OCI-LY1 (cell line): ENCODE data around the gene MROH2B.

ENCODE experiments used
- H2AFZ ChIP-seq: fragments of 200-600 bp; sonication (generic), shearing (Covaris generic); 2 replicates; pipeline ENCODE4 v1.6.0; 2014; ENCODE audit warnings: antibody characterized with exemption, mild to moderate bottlenecking, low read length
- H3F3A ChIP-seq: fragments of 200-600 bp; sonication (generic), shearing (Covaris generic); 2 replicates; pipeline ENCODE4 v1.6.0; 2014; ENCODE audit warnings: mild to moderate bottlenecking, antibody characterized with exemption, low read length, moderate library complexity; ENCODE audit not compliant: insufficient read depth
- H3K27ac ChIP-seq: fragments of 200-600 bp; sonication (generic); 2 replicates; pipeline ENCODE4 v1.5.1; 2014; ENCODE audit warnings: low read length, mixed run types, mild to moderate bottlenecking, low read depth; ENCODE audit not compliant: poor library complexity, severe bottlenecking
- H3K27me3 ChIP-seq: fragments of 200-600 bp; sonication (generic); 2 replicates; pipeline ENCODE4 v1.6.0; 2014; ENCODE audit warnings: antibody characterized with exemption, mild to moderate bottlenecking, low read length, moderate library complexity; ENCODE audit not compliant: insufficient read depth
- H3K36me3 ChIP-seq: fragments of 200-600 bp; sonication (generic); 2 replicates; pipeline ENCODE4 v1.6.1; 2014; ENCODE audit warnings: mild to moderate bottlenecking, antibody characterized with exemption, low read length, moderate library complexity, mixed read lengths; ENCODE audit not compliant: insufficient read depth
- H3K4me1 ChIP-seq: fragments of 200-600 bp; sonication (generic); 2 replicates; pipeline ENCODE4 v1.5.1; 2014; ENCODE audit warnings: mild to moderate bottlenecking, low read length, moderate library complexity; ENCODE audit not compliant: insufficient read depth, severe bottlenecking
- H3K4me2 ChIP-seq: fragments of 200-600 bp; sonication (generic), shearing (Covaris generic); 2 replicates; pipeline ENCODE4 v1.6.1; 2014; ENCODE audit warnings: low read length
- H3K4me3 ChIP-seq: fragments of 200-600 bp; sonication (generic); 2 replicates; pipeline ENCODE4 v1.5.1; 2014; ENCODE audit warnings: low read length, low read depth, mild to moderate bottlenecking, mixed read lengths; ENCODE audit not compliant: poor library complexity, severe bottlenecking
- H3K79me2 ChIP-seq: fragments of 200-600 bp; shearing (Covaris generic); 2 replicates; pipeline ENCODE4 v1.6.1; 2016; ENCODE audit warnings: mixed run types, low read length, mixed read lengths; ENCODE audit not compliant: insufficient read depth
- H3K9ac ChIP-seq: fragments of 200-600 bp; sonication (generic), shearing (Covaris generic); 2 replicates; pipeline ENCODE4 v1.6.1; 2014; ENCODE audit warnings: mild to moderate bottlenecking, low read length, mixed read lengths
- H3K9me2 ChIP-seq: fragments of 200-600 bp; sonication (generic), shearing (Covaris generic); 2 replicates; pipeline ENCODE4 v1.6.1; 2014; ENCODE audit warnings: low read depth, mild to moderate bottlenecking, low read length, mixed read lengths
- H3K9me3 ChIP-seq: fragments of 200-600 bp; shearing (Covaris generic); 2 replicates; pipeline ENCODE4 v1.6.1; 2014; ENCODE audit warnings: low read length, mixed read lengths
- H4K20me1 ChIP-seq: fragments of 200-600 bp; sonication (generic), shearing (Covaris generic); 2 replicates; pipeline ENCODE4 v1.6.0; 2016; ENCODE audit warnings: mild to moderate bottlenecking, low read length; ENCODE audit not compliant: insufficient read depth
- EZH2 ChIP-seq: fragments of 200-600 bp; sonication (generic), shearing (Covaris generic); IDR thresholded peaks from 2 replicates; pipeline ENCODE4 v1.8.0; 2017; ENCODE audit warnings: borderline replicate concordance, mixed run types, mild to moderate bottlenecking, antibody characterized with exemption, low read length, moderate library complexity, mixed read lengths
- TF ChIP-seq, protein P1 (sequence below): fragments of 200-600 bp; sonication (generic), shearing (Covaris generic); IDR thresholded peaks from 2 replicates; pipeline ENCODE4 v1.5.1; 2017; ENCODE audit warnings: mild to moderate bottlenecking, antibody characterized with exemption, low read length, moderate library complexity, mixed read lengths

MROH2B gene

GRCh38 chr5:40976041-40976440 is 95.1 kb downstream of the MROH2B start:
- Histone ChIP-seq H3K9me3 (no peaks in the 10 kb centered on the region), H3K9ac (no peak overlapping the region), H3K79me2 (no peaks in the 10 kb centered on the region), H2AFZ (no peak overlapping the region), H3K9me2 (no peaks in the 10 kb centered on the region), H3K27ac (no peak overlapping the region), H3K4me1 (no peaks in the 10 kb centered on the region), H3K4me2 (no peak overlapping the region), H3K27me3 (no peaks in the 10 kb centered on the region), H3K4me3 (no peak overlapping the region), H3K36me3 (no peaks in the 10 kb centered on the region), H3F3A (no peaks in the 10 kb centered on the region), H4K20me1 (no peaks in the 10 kb centered on the region)
- no peak for TF ChIP-seq EZH2
- TF ChIP-seq, protein P1, sequence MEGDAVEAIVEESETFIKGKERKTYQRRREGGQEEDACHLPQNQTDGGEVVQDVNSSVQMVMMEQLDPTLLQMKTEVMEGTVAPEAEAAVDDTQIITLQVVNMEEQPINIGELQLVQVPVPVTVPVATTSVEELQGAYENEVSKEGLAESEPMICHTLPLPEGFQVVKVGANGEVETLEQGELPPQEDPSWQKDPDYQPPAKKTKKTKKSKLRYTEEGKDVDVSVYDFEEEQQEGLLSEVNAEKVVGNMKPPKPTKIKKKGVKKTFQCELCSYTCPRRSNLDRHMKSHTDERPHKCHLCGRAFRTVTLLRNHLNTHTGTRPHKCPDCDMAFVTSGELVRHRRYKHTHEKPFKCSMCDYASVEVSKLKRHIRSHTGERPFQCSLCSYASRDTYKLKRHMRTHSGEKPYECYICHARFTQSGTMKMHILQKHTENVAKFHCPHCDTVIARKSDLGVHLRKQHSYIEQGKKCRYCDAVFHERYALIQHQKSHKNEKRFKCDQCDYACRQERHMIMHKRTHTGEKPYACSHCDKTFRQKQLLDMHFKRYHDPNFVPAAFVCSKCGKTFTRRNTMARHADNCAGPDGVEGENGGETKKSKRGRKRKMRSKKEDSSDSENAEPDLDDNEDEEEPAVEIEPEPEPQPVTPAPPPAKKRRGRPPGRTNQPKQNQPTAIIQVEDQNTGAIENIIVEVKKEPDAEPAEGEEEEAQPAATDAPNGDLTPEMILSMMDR = no peak

DNA sequence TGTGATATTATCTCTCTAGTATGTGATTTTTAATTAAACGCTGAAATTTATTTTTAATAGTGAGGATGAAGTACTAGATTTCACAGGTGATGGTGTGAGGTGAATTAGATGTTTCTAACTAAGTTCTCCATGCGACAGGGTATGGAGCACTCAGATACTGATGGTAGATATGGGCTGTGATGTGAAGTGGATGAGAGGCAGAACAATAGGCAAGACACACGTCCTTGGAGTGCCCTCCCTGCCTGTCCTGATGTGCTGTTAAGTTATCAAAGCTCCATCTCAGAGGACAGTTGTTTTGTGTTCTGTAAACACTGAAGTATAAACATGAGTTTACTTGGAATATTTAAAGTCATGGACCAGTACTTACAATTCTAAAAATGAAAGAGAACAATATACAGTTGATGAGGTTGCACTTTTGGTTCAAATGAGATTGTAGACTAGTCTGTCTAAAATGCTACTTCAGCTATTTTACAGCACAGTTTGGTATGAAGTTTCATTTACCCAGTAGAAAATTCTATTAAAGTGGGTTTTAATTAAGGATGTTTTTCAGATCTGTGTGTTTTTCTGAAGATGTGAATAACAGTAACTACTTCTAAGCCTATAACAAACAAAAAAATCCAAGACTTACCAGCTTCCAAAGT is 97.7 kb downstream of the MROH2B start:
- no peak for TF ChIP-seq EZH2
- Histone ChIP-seq H3K9me2 (no peaks in the 10 kb centered on the region), H3K27ac (no peak overlapping the region), H3K4me1 (no peaks in the 10 kb centered on the region), H3K36me3 (no peaks in the 10 kb centered on the region), H2AFZ (no peak overlapping the region), H3K9ac (no peak overlapping the region), H3K4me3 (no peak overlapping the region), H3K9me3 (no peaks in the 10 kb centered on the region), H3K79me2 (no peaks in the 10 kb centered on the region), H3K27me3 (no peaks in the 10 kb centered on the region), H3K4me2 (no peak overlapping the region), H3F3A (no peaks in the 10 kb centered on the region), H4K20me1 (no peaks in the 10 kb centered on the region)

- no peaks in the 10 kb centered on the region for H3K79me2 ChIP-seq
- H3K9me3 ChIP-seq = no peaks in the 10 kb centered on the region
- H2AFZ ChIP-seq = no peak overlapping the region
- TF ChIP-seq, protein P1 = no peak
- no peak for TF ChIP-seq EZH2
- no peaks in the 10 kb centered on the region for H3F3A ChIP-seq
- no peaks in the 10 kb centered on the region for H3K27me3 ChIP-seq
- H4K20me1 ChIP-seq = no peaks in the 10 kb centered on the region
- no peaks in the 10 kb centered on the region for H3K4me1 ChIP-seq
- H3K4me2 ChIP-seq = no peak overlapping the region
- H3K27ac ChIP-seq = no peak overlapping the region
- H3K36me3 ChIP-seq = no peaks in the 10 kb centered on the region
- no peak overlapping the region for H3K9ac ChIP-seq
- H3K4me3 ChIP-seq = no peak overlapping the region
- no peaks in the 10 kb centered on the region for H3K9me2 ChIP-seq
These were observed 98.7 kb downstream of the MROH2B start for GRCh38 chr5:40972434-40972833.
